IMR-90 (cell line): ENCODE measurements around the gene KLHL3. TPM values are rescaled to one million over a fixed set of nuclear protein-coding genes. Genes with fewer than 3 reads are reported as not detected.

Experiments
- ATAC-seq: fragments of 200-7000 bp; cut with Tn5 transposase; 2 replicates; pipeline ENCODE4 v1.9.1; 2020; ENCODE audit warnings: low read depth, mild to moderate bottlenecking, moderate library complexity
- BruUV-seq: library from RNA; stranded (reverse); fragments of 400-500 nt; replicated peaks from 2 replicates; lab custom pipeline; 2021; lab: Mats Ljungman, UMichigan
- CTCF ChIA-PET: fragments of 300-600 bp; formaldehyde crosslinking; extraction: SDS; loops from one replicate; lab custom pipeline; 2021; ENCODE audit warnings: antibody characterized with exemption; lab: Yijun Ruan, JAX
- POLR2A ChIA-PET: fragments of 300-600 bp; sonication (Branson Sonifier 250); formaldehyde crosslinking; loops from one replicate; lab custom pipeline; 2022; ENCODE audit warnings: antibody characterized with exemption; ENCODE audit not compliant: unreplicated experiment; lab: Charles Lee
- DNase-seq: peaks from one replicate; pipeline ENCODE4 v3.0.0; 2013
- H2AFZ ChIP-seq: replicated peaks from 2 replicates; pipeline ENCODE3; 2013; ENCODE audit warnings: low read length, mild to moderate bottlenecking; ENCODE audit not compliant: poor library complexity
- H2AK5ac ChIP-seq: 2 replicates; pipeline ENCODE4 v1.6.1; 2013; ENCODE audit warnings: low read depth, low read length, inconsistent platforms
- H2AK9ac ChIP-seq: replicated peaks from 2 replicates; pipeline ENCODE3; 2013; ENCODE audit warnings: mild to moderate bottlenecking, low read depth, low read length, moderate library complexity; ENCODE audit not compliant: poor library complexity
- H2BK120ac ChIP-seq: 2 replicates; pipeline ENCODE4 v1.6.1; 2013; ENCODE audit warnings: low read depth, low read length, inconsistent platforms
- H2BK15ac ChIP-seq: 3 replicates; pipeline ENCODE4 v1.6.1; 2013; ENCODE audit warnings: low read depth, low read length, inconsistent platforms
- H2BK20ac ChIP-seq: 2 replicates; pipeline ENCODE4 v1.6.1; 2013; ENCODE audit warnings: low read depth, mild to moderate bottlenecking, inconsistent platforms, low read length, moderate library complexity
- H2BK5ac ChIP-seq: 2 replicates; pipeline ENCODE4 v1.6.1; 2013; ENCODE audit warnings: mild to moderate bottlenecking, low read depth, low read length, inconsistent platforms; ENCODE audit not compliant: poor library complexity, severe bottlenecking
- H3K14ac ChIP-seq: replicated peaks from 2 replicates; pipeline ENCODE4 v1.6.1; 2013; ENCODE audit warnings: low read depth, low read length, inconsistent platforms
- H3K18ac ChIP-seq: 2 replicates; pipeline ENCODE4 v1.6.1; 2013; ENCODE audit warnings: low read depth, low read length, control low read depth
- H3K23ac ChIP-seq: 2 replicates; pipeline ENCODE4 v1.6.1; 2013; ENCODE audit warnings: low read depth, low read length, inconsistent platforms
- H3K27ac ChIP-seq: 2 replicates; pipeline ENCODE4 v1.5.1; 2013; ENCODE audit warnings: mild to moderate bottlenecking, control low read depth, low read length; ENCODE audit not compliant: insufficient read depth
- H3K27me3 ChIP-seq: 2 replicates; pipeline ENCODE4 v1.6.1; 2013; ENCODE audit warnings: low read length; ENCODE audit not compliant: control insufficient read depth, insufficient read depth
- H3K36me3 ChIP-seq: 2 replicates; pipeline ENCODE4 v1.6.1; 2013; ENCODE audit warnings: low read length, mixed read lengths; ENCODE audit not compliant: control insufficient read depth, insufficient read depth
- H3K4ac ChIP-seq: 2 replicates; pipeline ENCODE4 v1.6.1; 2013; ENCODE audit warnings: low read depth, low read length, inconsistent platforms
- H3K4me1 ChIP-seq: 2 replicates; pipeline ENCODE4 v1.6.1; 2013; ENCODE audit warnings: low read length, mixed read lengths; ENCODE audit not compliant: control insufficient read depth, insufficient read depth
- H3K4me2 ChIP-seq: 2 replicates; pipeline ENCODE4 v1.6.1; 2013; ENCODE audit warnings: low read depth, mild to moderate bottlenecking, control low read depth, low read length, moderate library complexity
- H3K4me3 ChIP-seq: 2 replicates; pipeline ENCODE4 v1.5.1; 2013; ENCODE audit warnings: low read depth, mild to moderate bottlenecking, control low read depth, low read length, moderate library complexity; ENCODE audit not compliant: insufficient read depth
- H3K56ac ChIP-seq: 2 replicates; pipeline ENCODE4 v1.6.1; 2013; ENCODE audit warnings: low read length, inconsistent platforms; ENCODE audit not compliant: insufficient read depth; ENCODE audit errors: extremely low read depth
- H3K79me1 ChIP-seq, 2 experiments: 2 replicates each; pipeline ENCODE4 v1.6.1; 2013; ENCODE audit warnings: low read length in 2 of 2, inconsistent platforms in 1 of 2, low read depth in 1 of 2
- H3K9ac ChIP-seq: 2 replicates; pipeline ENCODE4 v1.6.1; 2013; ENCODE audit warnings: low read depth, low read length, control low read depth
- H3K9me1 ChIP-seq: 2 replicates; pipeline ENCODE4 v1.6.1; 2013; ENCODE audit warnings: low read length, inconsistent platforms; ENCODE audit not compliant: insufficient read depth
- H3K9me3 ChIP-seq: 2 replicates; pipeline ENCODE4 v1.6.1; 2013; ENCODE audit warnings: low read length; ENCODE audit not compliant: control insufficient read depth, insufficient read depth
- H4K20me1 ChIP-seq: 2 replicates; pipeline ENCODE4 v1.6.1; 2013; ENCODE audit warnings: low read length, inconsistent platforms; ENCODE audit not compliant: insufficient read depth
- H4K5ac ChIP-seq: 2 replicates; pipeline ENCODE4 v1.6.1; 2013; ENCODE audit warnings: mild to moderate bottlenecking, low read depth, low read length, control low read depth
- H4K8ac ChIP-seq, 2 experiments: 2 replicates each; pipeline ENCODE4 v1.6.1; 2013; ENCODE audit warnings: low read depth in 2 of 2, low read length in 2 of 2, control low read depth in 1 of 2, inconsistent platforms in 1 of 2
- H4K91ac ChIP-seq: 2 replicates; pipeline ENCODE4 v1.6.1; 2013; ENCODE audit warnings: low read depth, low read length, inconsistent platforms; ENCODE audit not compliant: insufficient read depth
- BHLHE40 ChIP-seq: fragments of 150-350 bp; IDR thresholded peaks from 2 replicates; pipeline ENCODE4 v1.6.1; 2016; ENCODE audit warnings: mild to moderate bottlenecking, low read depth, low read length
- CEBPB ChIP-seq: IDR thresholded peaks from 2 replicates; pipeline ENCODE4 v1.6.1; 2012; ENCODE audit warnings: low read depth, low read length, improper control_type of control experiment
- CHD1 ChIP-seq: IDR thresholded peaks from 2 replicates; pipeline ENCODE4 v1.6.1; 2012; ENCODE audit warnings: low read depth, low read length, improper control_type of control experiment
- FOS ChIP-seq: fragments of 150-350 bp; IDR thresholded peaks from 2 replicates; pipeline ENCODE4 v1.6.1; 2016; ENCODE audit warnings: low read depth, low read length
- MAFK ChIP-seq: IDR thresholded peaks from 2 replicates; pipeline ENCODE4 v1.6.1; 2012; ENCODE audit warnings: low read depth, low read length, improper control_type of control experiment
- MXI1 ChIP-seq: IDR thresholded peaks from 2 replicates; pipeline ENCODE4 v1.6.1; 2012; ENCODE audit warnings: low read depth, mild to moderate bottlenecking, low read length, moderate library complexity, borderline replicate concordance
- POLR2A ChIP-seq: IDR thresholded peaks from 2 replicates; pipeline ENCODE4 v1.6.1; 2012; ENCODE audit warnings: mild to moderate bottlenecking, low read depth, low read length
- RAD21 ChIP-seq: IDR thresholded peaks from 2 replicates; pipeline ENCODE4 v1.6.1; 2012; ENCODE audit warnings: low read length, improper control_type of control experiment
- SMC3 ChIP-seq: fragments of 150-350 bp; IDR thresholded peaks from 2 replicates; pipeline ENCODE4 v1.6.1; 2016; ENCODE audit warnings: low read depth, mild to moderate bottlenecking, antibody characterized with exemption, low read length, moderate library complexity
- WGBS, 2 experiments: methylation state at CpG; one replicate each; pipeline versions ENCODE4 v1.1.5 to v1.1.7; 2013; ENCODE audit warnings: missing lambda C conversion rate in 2 of 2; ENCODE audit not compliant: insufficient read length in 1 of 2; ENCODE audit errors: extremely low coverage in 2 of 2; 5-methylcytosine and 5-hydroxymethylcytosine counted together
- dilution Hi-C: fragments of 300-500 bp; cut with HindIII; formaldehyde crosslinking; loops from one replicate; pipeline ENCODE4 v1.14.3; 2018; ENCODE audit warnings: low sequenced_read_pairs; ENCODE audit not compliant: unreplicated experiment
- in situ Hi-C: fragments of 300-500 bp; cut with MboI; formaldehyde crosslinking; loops from 3 replicates; pipeline ENCODE4 v1.14.3; 2019; ENCODE audit warnings: low sequenced_read_pairs, inconsistent platforms, mixed read lengths
- intact Hi-C: fragments of 100-400 bp; cut with micrococcal nuclease; formaldehyde crosslinking; loops from 2 replicates; pipeline ENCODE4 v1.10.0; 2022
- polyA plus RNA-seq, 3 experiments: library from polyadenylated mRNA; depleted of rRNA; stranded (reverse); fragments of >200 nt; gene quantifications; 2 replicates each; pipeline ENCODE4 v1.2.3, GENCODE V29; 2012; ENCODE audit warnings: low replicate concordance in 1 of 3
- total RNA-seq: library from RNA; depleted of rRNA; stranded (reverse); fragments of >200 nt; gene quantifications from 2 replicates; pipeline ENCODE4 v1.2.3, GENCODE V29; 2012
- TF ChIP-seq, protein P1 (sequence below): fragments of 150-350 bp; IDR thresholded peaks from 2 replicates; pipeline ENCODE4 v1.6.1; 2016; ENCODE audit warnings: low read depth, mild to moderate bottlenecking, low read length, moderate library complexity, borderline replicate concordance
- TF ChIP-seq, protein P2 (sequence below): conservative IDR thresholded peaks from 2 replicates; pipeline ENCODE4 v1.5.1; 2012; ENCODE audit warnings: mild to moderate bottlenecking, low read depth, low read length, improper control_type of control experiment
- TF ChIP-seq, protein P3 (sequence below): fragments of 150-350 bp; IDR thresholded peaks from 2 replicates; pipeline ENCODE4 v1.6.1; 2017; ENCODE audit warnings: mild to moderate bottlenecking, antibody characterized with exemption, low read length, low read depth

Gene KLHL3
- total and polyA plus RNA-seq, 2 of the 4 experiments (the other 2 are of a cell fraction) = 2.3 to 4.1 TPM

DNA sequence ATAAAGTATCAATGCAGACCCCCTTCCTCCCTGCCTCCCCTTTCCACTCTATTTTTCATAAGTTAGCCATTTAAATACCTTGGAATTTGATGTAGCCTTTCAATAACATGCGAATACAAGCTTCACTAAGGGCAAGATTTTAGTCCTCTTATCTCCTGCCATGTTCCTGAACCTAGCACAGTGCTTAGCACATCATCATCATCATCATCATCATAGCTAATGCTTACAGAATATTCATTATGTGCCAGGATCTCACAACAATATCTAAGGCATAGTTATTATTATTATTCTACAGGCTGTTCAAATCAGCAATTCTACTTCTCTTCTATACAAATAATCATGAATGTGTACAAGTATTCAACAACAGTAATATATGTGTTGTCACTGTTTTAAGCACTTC lies 20.4 kb downstream of the KLHL3 start:
- Histone ChIP-seq H3K36me3 (no peaks in the 10 kb centered on the region), H2AFZ (no peak overlapping the region), H3K27me3 (no peaks in the 10 kb centered on the region; the same call in 1 of the 2 replicates), H4K20me1 (no peaks in the 10 kb centered on the region), H3K4me2 (no peak overlapping the region), H3K9ac (no peak overlapping the region), H3K4me3 (no peak overlapping the region), H2BK15ac (no peak overlapping the region), H3K79me1 (no peaks in the 10 kb centered on the region), H3K4me1 (peaks cover 2% of the 10 kb centered on the region; the same call in 1 of the 2 replicates), H2AK5ac (no peak overlapping the region), H3K23ac (no peak overlapping the region), H2BK20ac (no peak overlapping the region), H3K9me1 (no peaks in the 10 kb centered on the region), H3K18ac (no peak overlapping the region), H3K14ac (no peak overlapping the region), H2BK5ac (no peak overlapping the region), H3K27ac (no peak overlapping the region), H4K91ac (no peak overlapping the region), H2BK120ac (no peak overlapping the region), H3K9me3 (peaks cover 2% of the 10 kb centered on the region; the same call in 1 of the 2 replicates), H3K56ac (no peak overlapping the region), H4K8ac (no peak overlapping the region), H2AK9ac (no peak overlapping the region), H3K4ac (no peak overlapping the region), H4K5ac (no peak overlapping the region)
- CTCF ChIA-PET = interaction anchor here (1.3 kb wide), 1 partner anchor 17 kb away, joined by 3 read pairs; no protein-coding TSS in a partner anchor
- ATAC-seq (no peak), DNase-seq (no peak)
- 80% methylated on average over 1 of the region's 1 CpG; no CpG with 5 or more reads in 1 of the 2 experiments for WGBS, 2 experiments
- POLR2A ChIA-PET = no interaction called here
- dilution Hi-C loops = no loop called here
- intact Hi-C loops = no loop called here
- TF ChIP-seq, protein P1, sequence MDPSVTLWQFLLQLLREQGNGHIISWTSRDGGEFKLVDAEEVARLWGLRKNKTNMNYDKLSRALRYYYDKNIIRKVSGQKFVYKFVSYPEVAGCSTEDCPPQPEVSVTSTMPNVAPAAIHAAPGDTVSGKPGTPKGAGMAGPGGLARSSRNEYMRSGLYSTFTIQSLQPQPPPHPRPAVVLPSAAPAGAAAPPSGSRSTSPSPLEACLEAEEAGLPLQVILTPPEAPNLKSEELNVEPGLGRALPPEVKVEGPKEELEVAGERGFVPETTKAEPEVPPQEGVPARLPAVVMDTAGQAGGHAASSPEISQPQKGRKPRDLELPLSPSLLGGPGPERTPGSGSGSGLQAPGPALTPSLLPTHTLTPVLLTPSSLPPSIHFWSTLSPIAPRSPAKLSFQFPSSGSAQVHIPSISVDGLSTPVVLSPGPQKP = no peak
- TF ChIP-seq BHLHE40 (no peak), CHD1 (no peak), SMC3 (no peak), MAFK (no peak), RAD21 (no peak), MXI1 (no peak), FOS (no peak), POLR2A (no peak), CEBPB (no peak)
- TF ChIP-seq, protein P2, sequence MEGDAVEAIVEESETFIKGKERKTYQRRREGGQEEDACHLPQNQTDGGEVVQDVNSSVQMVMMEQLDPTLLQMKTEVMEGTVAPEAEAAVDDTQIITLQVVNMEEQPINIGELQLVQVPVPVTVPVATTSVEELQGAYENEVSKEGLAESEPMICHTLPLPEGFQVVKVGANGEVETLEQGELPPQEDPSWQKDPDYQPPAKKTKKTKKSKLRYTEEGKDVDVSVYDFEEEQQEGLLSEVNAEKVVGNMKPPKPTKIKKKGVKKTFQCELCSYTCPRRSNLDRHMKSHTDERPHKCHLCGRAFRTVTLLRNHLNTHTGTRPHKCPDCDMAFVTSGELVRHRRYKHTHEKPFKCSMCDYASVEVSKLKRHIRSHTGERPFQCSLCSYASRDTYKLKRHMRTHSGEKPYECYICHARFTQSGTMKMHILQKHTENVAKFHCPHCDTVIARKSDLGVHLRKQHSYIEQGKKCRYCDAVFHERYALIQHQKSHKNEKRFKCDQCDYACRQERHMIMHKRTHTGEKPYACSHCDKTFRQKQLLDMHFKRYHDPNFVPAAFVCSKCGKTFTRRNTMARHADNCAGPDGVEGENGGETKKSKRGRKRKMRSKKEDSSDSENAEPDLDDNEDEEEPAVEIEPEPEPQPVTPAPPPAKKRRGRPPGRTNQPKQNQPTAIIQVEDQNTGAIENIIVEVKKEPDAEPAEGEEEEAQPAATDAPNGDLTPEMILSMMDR = no peak
- TF ChIP-seq, protein P3, sequence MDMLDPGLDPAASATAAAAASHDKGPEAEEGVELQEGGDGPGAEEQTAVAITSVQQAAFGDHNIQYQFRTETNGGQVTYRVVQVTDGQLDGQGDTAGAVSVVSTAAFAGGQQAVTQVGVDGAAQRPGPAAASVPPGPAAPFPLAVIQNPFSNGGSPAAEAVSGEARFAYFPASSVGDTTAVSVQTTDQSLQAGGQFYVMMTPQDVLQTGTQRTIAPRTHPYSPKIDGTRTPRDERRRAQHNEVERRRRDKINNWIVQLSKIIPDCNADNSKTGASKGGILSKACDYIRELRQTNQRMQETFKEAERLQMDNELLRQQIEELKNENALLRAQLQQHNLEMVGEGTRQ = no peak
- no TSS peak for BruUV-seq
- in situ Hi-C loops = no loop called here
